Amniotic stem cell (primary cell): Measurements from ENCODE around the gene PDE2A.
A peak's percentile ranks its signal among the peaks of the same experiment; 100 is the strongest.

Experiments
- DNase-seq: peaks from one replicate; lab custom pipeline; 2025; lab: John Stamatoyannopoulos, UW

The PDE2A gene

DNA sequence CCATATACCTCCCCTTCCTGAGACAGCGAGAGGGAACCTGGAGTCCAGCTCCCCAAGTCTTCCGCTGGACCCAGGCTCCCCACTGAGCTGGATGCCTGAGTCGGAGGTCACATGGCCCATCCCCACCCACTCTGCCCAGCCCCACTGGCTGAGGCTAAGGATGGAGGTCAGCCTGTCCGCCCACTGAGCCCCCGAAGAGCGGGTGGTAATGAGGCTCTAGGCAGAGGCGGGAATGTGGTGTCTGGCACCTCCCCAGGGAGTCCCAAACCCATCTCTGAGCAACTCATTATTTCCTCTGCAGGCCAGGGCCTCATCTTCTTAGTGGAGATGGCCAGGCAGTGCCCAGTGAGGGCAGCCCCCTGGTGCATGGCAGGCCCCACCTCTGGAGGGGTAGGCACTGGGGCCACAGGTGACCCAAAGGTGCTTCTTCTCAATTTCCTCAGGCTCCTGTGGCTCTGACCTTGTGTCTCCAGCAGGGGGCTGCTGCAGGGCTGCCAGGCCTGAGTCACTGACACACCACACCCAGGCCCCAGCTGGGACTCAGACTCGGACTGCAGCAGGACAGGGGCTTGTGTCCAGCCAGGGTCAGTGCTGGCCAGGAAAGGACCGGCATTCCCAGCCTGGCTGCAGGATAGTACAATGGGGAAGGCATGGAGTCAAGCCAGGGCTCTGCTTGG lies 10.2 kb upstream of the PDE2A start:
- peak; percentile 25 for DNase-seq

DNA sequence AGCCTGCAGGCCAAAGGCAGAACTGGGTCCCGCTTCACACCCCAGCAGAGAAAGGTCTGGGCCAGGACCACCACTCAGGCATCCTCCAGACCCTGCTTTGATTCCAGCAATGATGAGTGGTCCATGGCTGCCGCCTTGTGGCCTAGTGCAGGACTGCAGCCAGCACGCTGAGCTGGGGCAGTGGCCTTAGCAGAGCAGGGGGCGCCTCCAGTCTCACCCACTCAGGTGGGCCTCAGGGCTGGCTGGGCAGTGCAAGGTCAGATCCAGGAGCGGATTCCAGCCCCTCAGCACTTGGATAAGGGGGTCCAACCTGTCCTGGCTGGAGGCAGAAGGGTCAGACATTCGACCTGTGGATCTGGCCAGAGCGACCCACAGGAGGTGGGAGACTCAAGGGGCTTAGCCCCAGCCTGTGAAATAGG lies 9.6 kb upstream of the PDE2A start:
- DNase-seq, result no peak

GRCh38 chr11:72682858-72683243 lies 8.6 kb upstream of the PDE2A start:
- no peak for DNase-seq

DNA sequence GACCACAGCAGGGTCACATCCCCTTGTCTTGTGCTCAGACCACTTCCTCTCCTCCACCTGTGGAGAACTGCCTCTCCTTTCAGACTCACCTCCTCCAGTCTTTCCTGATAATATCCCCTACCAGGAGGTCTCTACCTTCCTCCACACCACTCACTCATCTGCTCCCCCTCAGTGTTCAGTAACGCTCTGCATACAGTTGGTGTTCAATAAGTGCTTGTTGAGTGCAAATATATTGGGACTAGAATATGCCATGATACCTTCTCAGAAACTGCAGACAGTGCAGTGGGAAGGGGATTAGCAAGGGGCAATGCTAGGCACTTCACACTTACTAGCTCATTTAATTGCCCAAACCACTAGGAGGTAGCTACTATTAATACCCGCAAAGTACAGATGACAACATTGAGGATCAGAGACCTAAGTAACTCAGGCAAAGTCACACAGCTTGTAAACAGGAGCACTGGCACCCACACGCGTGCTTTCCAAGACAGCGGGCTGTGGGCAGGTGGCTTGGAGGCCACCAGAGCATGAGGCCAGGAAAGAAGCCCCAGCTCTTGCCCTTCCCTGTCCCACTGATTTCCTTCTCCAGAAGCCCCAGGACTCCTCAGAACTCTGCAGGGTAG lies 8.1 kb upstream of the PDE2A start:
- DNase-seq, result no peak

DNA sequence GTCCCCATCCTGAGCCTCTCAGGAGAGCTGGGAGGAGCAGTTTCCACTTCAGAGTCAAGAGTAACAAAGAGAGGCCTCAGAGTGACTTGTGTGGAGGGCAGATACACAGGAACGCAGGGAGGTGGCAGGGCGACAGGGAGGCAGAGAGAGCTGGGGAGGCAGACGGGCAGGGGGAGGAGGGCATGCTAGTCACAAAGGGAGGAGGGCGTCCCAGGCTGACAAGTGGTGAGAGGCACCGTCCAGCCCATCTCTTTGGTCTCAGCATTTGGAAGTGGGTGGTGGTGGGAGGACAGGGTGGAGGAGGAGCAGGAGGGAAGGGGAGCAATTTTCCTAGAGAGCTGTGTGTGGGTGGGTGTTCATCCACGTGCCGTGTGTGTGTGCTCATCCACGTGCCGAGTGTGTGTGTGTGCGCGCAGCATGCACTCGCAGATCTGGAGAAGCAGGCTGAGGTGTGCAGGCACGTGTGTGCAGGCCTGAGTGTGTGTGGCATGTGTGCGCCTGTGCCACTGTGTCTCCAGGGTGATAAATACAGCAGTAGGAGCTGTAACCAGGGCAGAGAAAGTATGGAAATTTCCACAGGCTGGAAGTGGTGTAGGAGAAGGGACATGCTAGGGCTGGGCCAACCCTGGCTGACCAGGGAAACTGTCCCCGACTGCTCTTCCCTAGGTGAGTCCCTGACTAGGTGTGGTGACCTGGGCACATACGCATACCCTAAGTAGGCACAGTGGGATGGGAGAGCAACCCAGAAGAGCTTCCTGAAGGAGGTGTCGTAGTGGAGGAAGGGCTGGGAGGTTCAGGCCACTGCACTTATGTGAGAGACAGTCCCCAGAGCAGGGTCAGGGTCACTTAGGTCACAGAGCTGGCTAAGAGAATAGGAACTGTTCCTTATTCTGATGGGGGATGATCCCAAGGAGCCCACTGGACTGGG lies 7.3 kb upstream of the PDE2A start:
- DNase-seq, result no peak

- DNase-seq, result no peak
Observed at GRCh38 chr11:72680624-72681158, 6.5 kb upstream of the PDE2A start.

GRCh38 chr11:72679869-72680268 lies 5.6 kb upstream of the PDE2A start:
- DNase-seq, result no peak

DNA sequence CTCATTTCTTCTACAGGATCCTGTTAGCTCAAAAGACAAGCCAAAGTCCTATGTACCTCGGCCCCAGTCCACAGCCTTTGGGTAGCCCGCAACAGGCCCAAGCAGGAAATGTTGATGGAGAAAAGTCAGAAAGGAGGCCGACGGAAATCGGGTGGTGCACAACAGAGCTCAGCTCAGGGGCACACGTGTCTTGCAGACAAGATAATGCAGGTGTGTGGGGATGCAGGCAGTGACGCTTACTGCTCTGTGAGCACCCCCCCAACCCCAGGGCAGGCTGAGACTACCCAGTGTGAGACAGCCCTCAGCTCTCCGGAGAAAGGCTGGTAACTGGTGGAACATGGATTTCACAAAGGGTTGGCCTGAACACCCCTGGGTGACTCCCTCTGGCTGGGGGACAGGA lies 4.3 kb upstream of the PDE2A start:
- DNase-seq, result no peak

- DNase-seq, result no peak
Observed at GRCh38 chr11:72676861-72677341, 2.7 kb upstream of the PDE2A start.

DNA sequence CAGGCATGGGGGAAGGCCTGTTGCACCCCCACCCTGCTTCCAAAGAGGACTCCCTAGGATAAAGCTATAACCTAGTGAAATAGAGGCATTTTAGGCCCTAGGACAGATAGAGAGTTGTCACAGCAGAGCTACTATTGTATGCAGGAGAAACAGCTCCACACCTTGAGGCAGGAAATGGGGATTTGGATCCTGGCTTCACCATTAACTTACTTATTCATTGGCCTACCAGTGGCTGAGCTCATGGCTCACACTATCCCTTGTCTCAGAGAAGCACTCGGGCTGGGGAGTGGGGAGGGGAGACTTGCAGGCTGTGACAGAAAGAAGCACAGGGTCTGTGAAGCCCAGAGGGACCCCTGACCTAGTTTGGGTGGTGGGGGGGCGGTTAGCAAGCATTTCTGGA lies 999 bp upstream of the PDE2A start:
- DNase-seq, result no peak

GRCh38 chr11:72673284-72673942 lies 809 bp downstream of the PDE2A start:
- DNase-seq, result no peak

- DNase-seq, result no peak
Observed at GRCh38 chr11:72672597-72673238, 1.5 kb downstream of the PDE2A start.

GRCh38 chr11:72671152-72672099 lies 2.8 kb downstream of the PDE2A start:
- no peak for DNase-seq

DNA sequence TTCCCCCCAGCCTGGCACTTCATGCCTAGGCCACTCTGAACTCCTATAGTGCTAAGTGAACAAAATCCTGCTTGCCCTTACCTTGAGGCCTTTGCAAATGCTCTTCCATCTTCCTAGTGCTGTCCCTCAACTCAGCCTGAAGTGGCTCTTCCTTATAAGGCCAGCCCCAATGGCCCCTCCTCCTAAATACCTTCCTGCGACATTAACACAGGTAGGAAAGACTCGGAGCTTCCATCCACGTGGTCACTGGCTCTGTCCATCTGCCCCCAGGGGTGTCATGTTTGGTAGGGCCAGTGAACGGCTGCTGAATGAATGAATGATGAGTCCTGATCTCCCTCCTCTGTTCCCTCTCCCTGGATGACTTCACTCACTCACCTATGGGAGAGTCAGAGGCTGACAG lies 4.2 kb downstream of the PDE2A start:
- DNase-seq, result no peak

DNA sequence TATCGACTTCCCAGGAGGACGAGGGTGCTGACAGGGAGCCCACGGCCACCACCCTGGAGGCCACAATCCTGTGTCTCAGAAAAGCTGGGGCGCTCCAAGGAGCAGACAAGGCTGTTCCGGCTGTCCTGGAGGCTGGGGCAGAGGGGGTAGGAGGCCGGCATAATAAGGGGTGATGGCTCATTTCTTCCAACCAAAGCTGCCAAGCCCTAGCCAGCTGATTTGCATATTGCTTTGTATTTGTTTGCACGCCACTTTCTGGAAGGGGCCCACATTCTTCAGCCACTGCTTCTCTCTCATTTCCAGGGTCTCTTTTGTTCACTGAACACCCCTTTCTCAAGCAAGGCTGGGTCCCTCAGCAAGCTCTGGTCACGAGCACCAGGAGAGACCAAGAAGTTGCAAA lies 4.7 kb downstream of the PDE2A start:
- DNase-seq, result no peak

- DNase-seq, result no peak
Observed at GRCh38 chr11:72668629-72669347, 5.4 kb downstream of the PDE2A start.

DNA sequence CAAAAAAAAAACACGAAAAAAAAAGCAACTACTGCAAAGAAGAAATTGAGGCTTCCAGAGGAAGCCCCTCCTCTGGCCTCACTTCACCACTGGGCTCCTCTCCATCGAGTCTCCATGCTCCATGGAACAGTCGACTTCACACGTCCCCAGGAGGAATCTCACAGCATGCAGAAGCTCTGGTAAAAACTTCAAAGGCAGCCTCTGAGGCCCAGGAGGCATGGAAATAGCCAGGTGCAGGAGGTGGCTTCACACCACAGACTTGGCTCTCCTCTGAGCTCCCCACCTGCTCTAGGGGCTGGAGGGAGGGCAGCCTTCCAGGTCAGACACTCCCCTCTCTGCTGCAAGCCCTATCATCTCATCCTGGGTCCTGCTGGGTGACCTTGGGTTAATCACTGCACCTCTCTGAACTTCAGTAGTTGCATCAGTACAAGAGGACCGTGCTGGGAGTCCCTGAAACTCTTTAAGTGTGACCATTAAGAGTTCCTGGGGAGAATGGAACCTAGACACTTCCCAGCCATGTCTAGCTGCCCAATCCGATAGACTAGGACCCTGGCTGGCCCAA lies 8.2 kb downstream of the PDE2A start:
- no peak for DNase-seq

DNA sequence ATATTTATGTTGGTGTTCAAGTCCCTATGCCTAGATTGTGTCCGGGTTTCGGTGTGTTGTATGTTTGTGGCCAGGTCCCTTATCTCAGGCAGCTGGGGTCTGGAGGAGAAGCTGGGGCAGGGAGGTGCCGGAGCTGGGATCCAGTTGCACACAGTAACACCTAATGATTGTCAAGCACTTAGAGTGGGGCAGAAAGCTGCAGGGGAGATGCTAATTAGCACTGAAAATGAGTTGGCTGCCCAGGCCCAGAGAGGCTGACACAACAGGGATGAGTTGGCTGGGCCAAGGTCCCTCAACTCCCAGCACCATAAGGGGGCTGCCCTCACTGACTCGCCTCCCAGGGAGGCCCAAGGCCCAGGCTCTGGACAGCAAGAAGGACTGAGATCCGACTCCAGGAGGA lies 12.2 kb downstream of the PDE2A start:
- no peak for DNase-seq

DNA sequence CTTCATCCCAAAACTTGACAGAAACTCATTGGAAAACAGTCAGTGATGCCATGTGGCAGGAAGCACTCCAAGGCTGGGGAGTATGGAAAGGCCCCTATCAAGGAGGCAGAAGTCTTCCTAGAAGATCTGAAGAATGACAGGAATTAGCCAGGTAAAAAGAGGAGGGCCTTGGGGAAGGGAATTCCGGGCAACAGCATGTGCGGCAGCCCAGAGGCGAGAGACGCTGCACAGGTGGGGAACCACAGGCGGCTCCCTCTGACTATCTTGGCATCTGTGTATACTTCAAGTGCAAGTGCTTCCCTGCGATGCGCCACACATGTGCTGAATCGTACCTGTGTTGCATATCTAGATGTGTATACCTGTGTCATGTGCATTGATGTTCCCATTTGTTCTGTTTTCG lies 12.7 kb downstream of the PDE2A start:
- DNase-seq, result no peak
